AG04450 (cell line): ENCODE data around the gene PACRG. TPM values are rescaled to one million over a fixed set of nuclear protein-coding genes. Genes with fewer than 3 reads are reported as not detected.

ENCODE experiments used
- CTCF ChIA-PET: fragments of 300-600, 350-600 bp; formaldehyde crosslinking; extraction: SDS; loops from one replicate; lab custom pipeline; 2022; ENCODE audit warnings: antibody characterized with exemption, inconsistent platforms; lab: Charles Lee
- POLR2A ChIA-PET: fragments of 350-600 bp; formaldehyde crosslinking; extraction: SDS; loops from one replicate; lab custom pipeline; 2021; ENCODE audit warnings: antibody characterized with exemption, inconsistent platforms; lab: Yijun Ruan, JAX
- DNase-seq: peaks from one replicate; pipeline ENCODE4 v3.0.0-alpha.2; 2011; ENCODE audit warnings: low read depth, low spot score
- H3K27ac ChIP-seq: one replicate; pipeline ENCODE4 v1.5.1; 2012; ENCODE audit warnings: low read depth, low read length, control low read depth
- H3K27me3 ChIP-seq: one replicate; pipeline ENCODE4 v1.6.0; 2012; ENCODE audit warnings: low read length; ENCODE audit not compliant: control insufficient read depth, insufficient read depth
- H3K4me3 ChIP-seq: 2 replicates; pipeline ENCODE4 v1.5.1; 2011; ENCODE audit warnings: mild to moderate bottlenecking, low read depth, low read length, control low read depth
- H3K9me3 ChIP-seq: 2 replicates; pipeline ENCODE4 v1.5.1; 2012; ENCODE audit warnings: low read length; ENCODE audit not compliant: control insufficient read depth, insufficient read depth
- CTCF ChIP-seq: IDR thresholded peaks from 2 replicates; pipeline ENCODE4 v1.5.1; 2011; ENCODE audit warnings: low read depth, low read length, control low read depth, inconsistent platforms
- polyA plus RNA-seq: library from polyadenylated mRNA; depleted of rRNA; stranded (reverse); fragments of >200 nt; gene quantifications from 2 replicates; pipeline ENCODE4 v1.2.3, GENCODE V29; 2011

PACRG gene
- polyA plus RNA-seq, 1 experiment = not detected

- TF ChIP-seq CTCF = no peak
- H3K27me3 ChIP-seq = no peaks in the 10 kb centered on the region
These were observed 459.4 kb downstream of the PACRG start for GRCh38 chr6:163187201-163187600.

GRCh38 chr6:163187606-163188005 lies 459.8 kb downstream of the PACRG start:
- POLR2A ChIA-PET = no interaction called here
- no peak for TF ChIP-seq CTCF
- H3K4me3 ChIP-seq = no peak overlapping the region
- no peak for DNase-seq
- H3K27ac ChIP-seq = no peak overlapping the region
- peaks cover 33% of the 10 kb centered on the region for H3K9me3 ChIP-seq
- no peaks in the 10 kb centered on the region for H3K27me3 ChIP-seq
- CTCF ChIA-PET = no interaction called here

More at GRCh38 chr6:163187201-163187600, 459.4 kb downstream of the PACRG start:
- H3K27ac ChIP-seq = no peak overlapping the region
- no peak for DNase-seq
- ChIA-PET POLR2A (no interaction called here), CTCF (no interaction called here)
- H3K4me3 ChIP-seq = no peak overlapping the region
- peaks cover 33% of the 10 kb centered on the region for H3K9me3 ChIP-seq

- TF ChIP-seq CTCF = no peak
These were observed 461.0 kb downstream of the PACRG start for GRCh38 chr6:163188746-163189145.

GRCh38 chr6:163189609-163190008 lies 461.8 kb downstream of the PACRG start:
- Histone ChIP-seq H3K4me3 (no peak overlapping the region), H3K27ac (no peak overlapping the region), H3K9me3 (peaks cover 38% of the 10 kb centered on the region), H3K27me3 (no peaks in the 10 kb centered on the region)
- ChIA-PET POLR2A (no interaction called here), CTCF (no interaction called here)
- DNase-seq = no peak
- no peak for TF ChIP-seq CTCF

More at GRCh38 chr6:163188746-163189145, 461.0 kb downstream of the PACRG start:
- peaks cover 33% of the 10 kb centered on the region for H3K9me3 ChIP-seq
- CTCF ChIA-PET = no interaction called here
- no peak overlapping the region for H3K4me3 ChIP-seq
- no peak for DNase-seq
- POLR2A ChIA-PET = no interaction called here
- H3K27ac ChIP-seq = no peak overlapping the region
- H3K27me3 ChIP-seq = no peaks in the 10 kb centered on the region

GRCh38 chr6:163190786-163191185 lies 463.0 kb downstream of the PACRG start:
- POLR2A ChIA-PET = no interaction called here
- CTCF ChIA-PET = no interaction called here
- DNase-seq = no peak
- Histone ChIP-seq H3K4me3 (no peak overlapping the region), H3K9me3 (peaks cover 42% of the 10 kb centered on the region), H3K27ac (no peak overlapping the region), H3K27me3 (no peaks in the 10 kb centered on the region)
- TF ChIP-seq CTCF = no peak
